ENCODE results near the gene AGAP2.

The AGAP2 gene

DNA sequence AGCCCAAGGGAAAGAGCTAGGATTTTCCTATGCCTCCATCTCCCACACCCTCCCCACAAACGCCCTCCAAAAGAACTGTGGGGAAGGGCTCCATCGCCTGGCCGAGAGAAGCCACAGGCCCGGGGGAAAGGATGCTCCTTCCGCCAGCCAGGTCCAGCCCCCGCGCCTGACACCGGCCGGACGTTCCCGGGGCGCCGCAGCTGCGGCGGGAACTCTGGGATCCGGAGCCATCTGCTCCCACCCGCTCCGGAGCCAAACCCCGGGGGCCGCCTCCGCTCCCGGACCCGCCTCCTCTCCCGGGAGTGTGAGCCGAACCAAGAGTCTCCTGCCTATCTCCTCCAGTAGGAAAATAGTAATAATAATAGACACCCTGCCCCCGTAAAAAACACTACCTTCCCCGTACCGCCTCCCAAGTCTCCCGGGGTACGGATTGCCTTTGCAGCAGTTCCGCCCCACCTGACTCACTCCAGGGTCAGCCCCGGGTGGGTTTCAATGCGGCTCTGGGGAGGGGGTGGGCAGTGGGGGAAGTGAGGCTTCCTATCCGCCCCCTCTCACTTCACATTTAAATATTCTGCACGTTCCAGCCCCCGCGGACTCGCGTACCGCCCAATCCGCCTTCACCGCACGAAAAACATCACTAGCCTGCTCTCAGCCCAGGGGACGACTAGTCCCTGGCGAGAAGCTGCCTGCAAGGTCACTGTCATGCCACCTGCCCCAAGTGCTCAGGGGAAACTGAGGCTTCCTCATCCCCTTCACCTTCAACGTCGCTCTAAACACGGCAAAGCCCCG, 2.4 kb downstream of the AGAP2 start:
- peak; percentile 76 for DNase-seq (ENCODE audit: low spot score)

DNA sequence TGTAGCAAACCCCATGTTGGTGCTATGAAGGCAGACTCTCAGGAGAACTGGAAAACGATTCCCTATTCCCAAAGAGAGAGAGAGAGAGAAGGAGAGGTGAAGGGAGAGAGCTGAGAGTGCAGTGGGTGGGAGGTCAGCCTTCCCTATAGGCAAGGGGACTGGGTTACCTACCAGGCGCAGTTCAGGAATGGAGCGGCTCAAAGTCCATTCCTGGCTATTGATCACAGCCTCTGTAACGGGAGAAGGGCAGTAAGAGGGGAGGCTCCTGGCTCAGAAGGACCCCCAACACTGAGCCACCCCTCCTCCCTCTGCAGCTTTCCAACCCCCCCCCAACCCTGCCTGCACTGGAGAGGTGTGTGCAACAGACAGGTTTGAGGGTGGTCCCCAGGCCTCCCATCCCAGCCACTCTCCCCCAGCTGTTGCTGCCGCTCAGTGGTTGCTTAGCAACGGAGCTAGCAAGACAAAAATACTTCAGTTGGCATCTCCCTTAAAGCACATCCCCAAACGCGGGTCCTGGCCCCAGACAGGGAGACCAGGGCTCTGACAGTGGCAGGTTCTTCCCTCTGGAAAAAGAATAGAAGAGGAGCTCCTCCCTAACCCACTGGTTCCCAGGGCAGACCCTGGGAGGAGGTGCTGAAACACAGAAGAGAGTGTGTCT, 3.2 kb downstream of the AGAP2 start:
- peak; percentile 43 for DNase-seq (ENCODE audit: low spot score)

DNA sequence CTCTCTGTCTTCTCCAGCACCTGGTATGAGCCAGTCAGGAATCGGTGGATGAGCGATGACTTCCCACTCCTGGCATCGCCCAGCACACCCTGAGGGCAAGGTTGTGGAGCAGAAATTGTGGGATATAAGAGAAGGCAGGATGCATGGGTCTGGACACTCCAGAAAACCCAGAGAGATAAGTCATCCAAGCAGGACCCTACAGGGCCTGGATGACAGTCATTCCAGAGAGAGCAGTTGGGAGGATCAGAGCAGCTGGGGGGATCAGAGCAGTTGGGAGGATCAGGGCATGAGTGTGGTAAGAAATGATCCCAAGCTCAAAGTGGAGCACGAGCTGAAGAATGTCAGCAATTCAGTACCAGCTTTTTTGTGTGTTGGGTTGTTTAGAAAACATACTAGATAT, 4.0 kb downstream of the AGAP2 start:
- DNase-seq (ENCODE audit: low spot score): no peak

DNA sequence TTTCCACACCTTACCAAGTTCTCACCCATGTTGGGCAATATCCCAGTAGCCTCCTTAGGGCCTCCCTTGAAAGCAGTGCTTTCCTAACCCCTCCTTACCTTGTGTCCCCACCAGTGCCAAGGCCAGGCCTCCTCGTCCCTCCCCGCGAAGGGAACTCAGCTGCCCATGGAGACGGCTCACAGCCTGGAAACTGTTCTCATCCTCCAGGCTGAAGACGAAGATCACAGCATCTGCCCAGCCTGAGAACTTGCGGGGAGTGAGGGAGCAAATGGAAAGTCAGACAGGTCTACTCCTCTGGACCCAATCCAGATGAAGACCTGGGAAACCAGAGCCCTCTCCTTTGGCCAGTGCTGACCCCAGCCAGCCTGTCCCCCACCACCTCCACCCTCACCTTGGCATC, 4.6 kb downstream of the AGAP2 start:
- DNase-seq (ENCODE audit: low spot score): no peak

DNA sequence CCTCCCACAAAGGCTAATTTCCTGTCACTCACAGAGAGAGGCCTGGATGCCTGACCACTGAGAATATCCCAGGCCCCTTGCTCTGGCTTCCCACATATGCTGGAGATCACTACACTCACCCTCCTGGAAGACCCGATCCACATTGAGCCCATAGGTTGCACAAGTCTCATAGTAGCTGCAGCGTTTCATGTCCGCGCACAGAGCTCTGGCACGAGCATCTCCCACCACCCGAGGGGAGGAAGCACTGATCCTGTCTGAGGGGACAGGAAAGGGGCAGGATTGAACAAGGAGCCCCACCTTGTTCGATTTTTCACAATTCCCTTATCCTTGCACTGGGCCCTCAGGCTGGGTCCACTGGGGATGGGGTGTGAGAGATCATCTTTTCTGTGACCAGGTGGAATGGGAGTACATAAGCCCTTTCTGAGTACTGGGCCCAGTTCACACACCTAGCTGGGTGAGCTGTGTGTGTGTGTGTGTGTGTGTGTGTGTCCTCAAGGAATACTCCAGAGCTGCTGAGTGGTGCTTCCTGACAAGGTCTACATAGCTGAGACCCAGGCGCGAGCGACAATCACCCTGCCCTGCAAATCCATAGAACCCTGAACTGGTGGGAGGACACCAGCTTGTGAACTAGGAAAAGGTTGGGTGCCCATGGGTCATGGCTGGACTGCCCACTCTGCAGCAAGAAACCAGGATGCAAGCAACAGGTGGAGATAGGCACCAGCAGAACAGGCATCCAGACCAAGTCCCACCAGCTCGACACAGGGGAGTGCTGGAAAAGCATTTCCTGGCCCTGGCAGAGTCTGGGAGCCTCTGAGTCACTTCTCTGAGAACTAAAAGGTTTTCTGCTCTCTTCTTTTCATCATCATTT, 5.6 kb downstream of the AGAP2 start:
- DNase-seq (ENCODE audit: low spot score): no peak

DNA sequence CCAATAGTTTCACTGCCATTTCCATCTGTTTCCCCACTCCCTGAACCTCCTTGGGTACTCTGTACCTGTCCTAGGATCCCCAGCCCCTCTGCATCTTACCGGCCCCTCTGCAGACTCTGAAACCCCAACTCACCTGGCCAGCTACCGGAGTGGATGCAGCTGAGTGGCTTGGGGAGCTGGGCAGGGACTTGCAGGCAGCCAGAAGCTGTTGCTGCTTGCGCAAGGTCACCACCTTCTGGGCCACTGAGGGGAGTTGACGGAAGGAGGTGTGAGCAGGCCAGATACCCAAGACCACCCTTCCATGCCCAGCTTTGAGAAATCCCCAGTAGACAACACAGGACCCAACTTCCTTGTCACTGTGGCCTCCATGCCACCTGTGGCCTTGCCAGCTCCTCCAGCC, 6.3 kb downstream of the AGAP2 start:
- no peak for DNase-seq (ENCODE audit: low spot score)

DNA sequence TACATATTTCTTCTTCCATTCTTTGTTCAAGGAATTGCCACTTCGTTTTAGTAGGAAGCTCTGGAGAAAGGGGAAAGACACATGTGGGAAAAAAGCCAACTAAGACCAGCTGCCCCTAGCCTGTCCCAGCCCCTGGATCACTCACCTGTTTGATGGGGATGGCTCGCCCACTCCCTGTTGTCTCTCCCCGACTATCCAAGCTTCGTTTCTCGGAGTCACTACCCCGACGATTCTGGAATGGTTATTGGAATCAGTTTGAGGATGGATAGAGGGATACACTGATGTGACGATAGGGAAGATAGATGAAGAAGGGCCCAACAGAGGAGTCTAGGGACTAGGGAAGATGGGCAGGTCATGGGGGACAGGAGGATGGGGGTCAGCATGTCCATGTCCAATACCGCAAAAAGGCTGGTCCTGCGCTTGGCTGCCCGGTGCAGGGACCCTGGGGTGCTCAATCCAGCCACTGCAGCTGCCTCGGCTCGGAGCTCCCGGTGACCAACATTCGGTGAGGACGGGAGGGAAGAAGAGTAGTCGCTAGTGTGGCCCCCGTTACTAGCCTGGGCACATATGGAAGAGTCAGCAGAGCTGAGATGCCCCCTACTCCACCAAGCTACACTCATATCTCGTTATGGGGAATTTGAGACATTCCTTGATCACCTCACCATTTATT, 7.0 kb downstream of the AGAP2 start:
- DNase-seq (ENCODE audit: low spot score): no peak

DNA sequence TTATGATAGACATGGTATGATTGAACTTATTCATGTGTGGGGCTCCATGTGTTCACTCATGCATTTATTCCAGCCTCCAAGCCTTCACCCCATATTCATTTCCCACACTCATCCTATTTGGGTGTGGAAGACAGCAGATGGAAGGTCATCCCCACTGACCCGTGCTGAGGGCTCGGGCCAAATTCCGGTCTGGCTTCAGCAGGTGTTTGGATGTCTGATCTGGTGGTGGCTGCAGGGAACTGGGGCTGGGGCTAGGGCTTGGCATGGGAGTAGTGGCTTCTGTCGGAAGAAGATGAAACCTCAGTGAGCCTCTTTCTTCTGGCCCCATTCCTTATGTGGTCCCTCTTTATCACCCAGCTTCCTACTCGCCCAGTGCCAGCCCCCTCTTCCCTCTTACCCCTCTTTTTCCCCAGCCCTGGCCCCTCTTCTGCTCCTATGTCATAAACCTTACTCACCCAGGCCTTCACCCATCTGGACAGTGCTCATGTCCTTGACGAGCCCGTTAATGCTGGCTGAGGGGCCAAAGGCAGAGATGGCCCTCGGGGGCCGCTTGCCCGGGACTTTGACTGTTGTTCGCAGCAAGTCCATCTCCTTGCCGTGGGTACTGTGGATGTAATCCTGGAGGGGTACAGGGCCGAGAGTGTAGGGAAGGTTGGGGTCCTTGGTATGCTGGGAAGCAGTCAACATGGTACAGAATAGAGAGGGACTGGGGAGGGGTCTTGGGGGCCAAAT, 8.0 kb downstream of the AGAP2 start:
- DNase-seq (ENCODE audit: low spot score): peak; percentile 3

DNA sequence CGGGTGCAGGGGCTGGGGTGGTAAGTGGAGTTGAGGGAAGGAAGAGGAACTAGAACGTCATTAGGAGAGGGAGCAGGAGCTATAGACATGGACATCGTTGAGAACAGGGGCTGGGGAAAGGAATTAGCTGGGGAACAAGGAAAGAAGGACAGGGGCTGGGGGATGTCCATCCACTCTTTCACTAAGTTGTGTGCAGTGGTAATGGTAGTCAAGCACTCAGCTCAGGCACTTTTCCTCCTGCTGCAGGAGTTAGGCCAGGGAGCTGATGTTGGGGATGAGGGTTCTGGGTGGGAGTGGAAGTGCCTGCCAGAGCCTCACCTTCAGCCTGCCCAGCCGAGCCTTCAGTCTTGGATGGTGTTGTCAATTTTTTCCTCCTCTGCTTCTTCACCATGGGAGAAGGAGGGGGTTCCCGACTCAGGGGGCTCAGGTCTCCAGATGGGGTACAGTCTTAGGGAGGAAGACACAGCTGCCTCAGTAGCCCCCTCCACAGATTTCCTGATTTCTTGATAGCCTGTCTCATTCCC, 9.2 kb downstream of the AGAP2 start:
- peak; percentile 9 for DNase-seq (ENCODE audit: low spot score)

DNA sequence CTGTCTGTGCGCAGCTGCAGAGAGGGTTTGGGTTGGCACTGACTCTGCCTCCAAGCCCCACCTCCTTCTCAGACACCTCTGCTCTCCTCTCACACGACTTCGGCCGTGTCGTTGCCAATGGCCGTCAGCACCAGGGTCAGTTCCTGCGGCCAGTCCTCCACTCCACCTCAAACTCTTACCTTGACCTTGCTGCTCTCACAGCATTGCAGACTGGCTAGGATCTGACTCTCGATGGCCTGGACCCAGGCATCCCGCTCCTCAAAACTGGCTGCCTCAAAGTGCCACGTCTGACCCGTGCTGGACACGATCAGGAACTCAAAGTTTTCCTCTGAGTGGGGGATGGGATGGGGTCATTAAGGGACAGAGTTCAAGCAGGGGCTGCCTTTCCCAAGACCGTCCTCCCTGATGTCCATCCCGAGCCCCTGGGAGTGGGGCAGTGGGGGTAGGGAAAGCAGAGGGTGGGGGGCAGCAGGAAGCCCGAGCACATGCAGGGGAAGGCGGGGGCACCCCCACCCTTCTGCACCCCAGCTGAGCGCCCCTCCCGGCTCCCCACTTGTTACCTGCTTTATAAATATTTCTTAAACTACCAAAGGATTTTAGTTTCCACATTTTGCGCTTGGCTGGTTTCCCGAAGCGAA, 10.7 kb downstream of the AGAP2 start:
- DNase-seq (ENCODE audit: low spot score): peak; percentile 38

DNA sequence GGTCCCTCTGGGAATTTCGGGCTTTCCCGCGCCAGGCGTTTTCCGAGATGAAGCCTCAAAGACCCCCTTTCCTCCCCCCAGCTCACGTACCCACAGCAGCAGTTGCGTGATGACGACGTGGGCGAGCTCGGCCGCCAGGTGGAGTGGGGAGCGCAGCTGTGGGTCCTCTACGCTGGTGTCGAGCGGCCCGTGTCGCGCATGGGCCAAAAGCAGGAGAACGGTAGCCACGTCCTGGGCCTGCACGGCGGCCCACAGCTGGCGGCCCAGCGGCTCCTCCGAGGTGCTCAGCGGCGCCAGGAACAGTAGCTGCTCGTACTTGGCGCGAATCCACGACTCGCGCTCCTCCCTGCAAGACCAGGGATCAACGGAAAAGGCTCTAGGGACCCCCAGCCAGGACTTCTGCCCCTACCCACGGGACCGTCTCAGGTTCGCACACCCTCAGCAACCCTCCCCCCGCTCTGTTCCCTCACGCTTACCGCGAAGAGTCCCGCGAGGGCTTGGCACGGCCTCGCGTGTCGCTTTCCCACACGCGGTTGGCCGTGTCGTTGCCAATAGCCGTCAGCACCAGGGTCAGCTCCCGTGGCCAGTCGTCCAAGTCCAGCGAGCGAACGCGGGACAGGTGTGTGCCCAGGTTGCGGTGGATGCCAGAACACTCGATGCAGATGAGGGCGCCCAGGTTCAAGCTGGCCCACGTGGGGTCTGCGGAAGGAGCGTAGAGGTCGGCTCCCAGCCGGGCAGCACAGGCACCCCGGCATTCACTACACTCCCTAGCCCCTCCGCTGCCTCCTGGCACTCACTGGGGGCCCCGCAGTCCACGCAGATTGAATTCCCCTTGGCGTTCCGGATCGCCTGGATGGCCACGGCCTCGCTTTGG, 11.4 kb downstream of the AGAP2 start:
- no peak for DNase-seq (ENCODE audit: low spot score)

DNA sequence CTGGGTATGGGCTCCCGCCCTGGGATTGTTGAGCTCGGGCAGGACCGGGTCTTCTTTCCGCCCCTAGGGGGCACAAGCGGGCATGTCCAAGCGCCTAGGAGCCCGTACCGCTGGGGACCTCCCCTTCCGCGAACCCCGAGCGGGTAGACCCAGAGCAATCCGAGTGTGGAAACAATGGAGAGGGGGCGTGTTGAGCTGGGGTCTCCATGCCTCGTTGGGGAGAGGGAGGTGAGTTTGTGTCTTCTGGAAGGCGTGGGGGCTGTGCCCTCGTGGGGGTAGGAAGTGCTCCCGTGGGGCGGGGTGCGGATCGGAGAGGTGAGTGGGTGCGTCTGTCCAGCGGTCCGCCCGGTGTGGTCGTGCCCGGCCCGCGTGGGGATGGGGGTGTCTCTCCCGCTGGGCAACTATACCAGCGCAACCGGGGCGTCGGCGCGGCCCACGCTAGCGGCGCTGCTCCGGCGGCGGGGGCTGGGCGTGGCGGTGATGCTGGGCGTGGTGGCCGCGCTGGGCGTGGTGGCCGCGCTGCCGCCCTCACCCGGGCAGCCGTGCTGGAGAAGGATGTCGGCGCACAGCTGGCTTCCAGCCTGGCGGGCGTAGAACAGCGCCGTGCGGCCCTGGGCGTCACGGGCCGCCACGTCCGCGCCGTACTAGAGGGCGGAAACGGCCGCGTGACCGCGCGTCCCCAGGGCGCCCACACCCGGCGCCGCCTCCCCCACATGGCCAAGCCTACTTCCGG, 12.2 kb downstream of the AGAP2 start:
- peak; percentile 95 for DNase-seq (ENCODE audit: low spot score)

DNA sequence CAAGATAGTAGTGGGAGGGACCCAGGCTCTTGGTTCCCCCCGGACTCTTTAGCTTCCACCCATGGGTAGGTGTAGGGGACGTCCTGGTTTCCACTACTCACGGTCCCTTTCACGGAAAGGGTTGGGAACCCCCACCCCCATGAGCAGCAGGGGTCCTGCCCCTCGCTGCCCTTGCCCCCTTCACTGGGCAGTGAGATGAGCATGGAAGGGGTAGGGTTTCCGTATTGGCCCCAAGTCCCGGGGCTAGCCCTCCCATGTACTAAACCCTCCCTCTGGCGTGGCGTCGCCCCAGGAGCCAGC, 12.7 kb downstream of the AGAP2 start:
- DNase-seq (ENCODE audit: low spot score): no peak

DNA sequence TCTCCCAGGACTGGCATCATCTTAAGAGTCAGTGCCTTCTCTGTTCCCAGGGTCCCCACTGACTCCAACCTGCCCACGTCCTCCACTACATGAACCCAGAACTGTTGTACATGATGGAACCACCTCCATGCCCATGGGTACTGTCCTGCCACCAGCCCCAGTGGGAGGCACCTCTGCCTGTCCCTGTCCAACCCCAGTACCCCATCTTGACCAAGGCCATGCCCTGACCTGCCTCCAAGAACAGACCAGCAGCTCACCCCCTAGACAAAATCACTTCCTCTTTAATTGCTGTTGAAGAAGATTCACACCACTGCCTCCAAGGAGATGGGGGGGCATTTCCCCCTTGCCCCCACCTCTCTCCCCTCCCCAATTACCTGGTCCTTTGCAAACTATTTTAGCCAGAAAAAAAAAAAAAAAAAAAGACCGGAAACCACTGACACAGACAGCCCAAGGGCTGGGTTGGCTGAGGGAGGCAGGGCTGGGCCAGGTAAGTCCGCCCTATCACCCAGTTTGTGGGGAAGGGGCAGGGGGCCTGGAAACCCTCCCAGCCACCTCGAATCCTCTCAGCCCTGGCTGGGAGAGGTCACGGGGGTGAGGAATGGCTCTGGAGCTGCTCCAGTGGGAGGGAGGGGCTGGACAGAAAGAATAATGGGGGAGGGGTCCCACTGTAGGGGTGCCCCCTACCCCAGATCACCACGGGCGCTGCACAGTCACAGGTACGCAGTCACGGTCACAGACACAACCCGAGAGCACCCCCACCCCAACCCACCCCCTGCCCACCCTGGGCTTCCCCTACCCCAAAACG, 13.4 kb downstream of the AGAP2 start:
- DNase-seq (ENCODE audit: low spot score): peak; percentile 34

DNA sequence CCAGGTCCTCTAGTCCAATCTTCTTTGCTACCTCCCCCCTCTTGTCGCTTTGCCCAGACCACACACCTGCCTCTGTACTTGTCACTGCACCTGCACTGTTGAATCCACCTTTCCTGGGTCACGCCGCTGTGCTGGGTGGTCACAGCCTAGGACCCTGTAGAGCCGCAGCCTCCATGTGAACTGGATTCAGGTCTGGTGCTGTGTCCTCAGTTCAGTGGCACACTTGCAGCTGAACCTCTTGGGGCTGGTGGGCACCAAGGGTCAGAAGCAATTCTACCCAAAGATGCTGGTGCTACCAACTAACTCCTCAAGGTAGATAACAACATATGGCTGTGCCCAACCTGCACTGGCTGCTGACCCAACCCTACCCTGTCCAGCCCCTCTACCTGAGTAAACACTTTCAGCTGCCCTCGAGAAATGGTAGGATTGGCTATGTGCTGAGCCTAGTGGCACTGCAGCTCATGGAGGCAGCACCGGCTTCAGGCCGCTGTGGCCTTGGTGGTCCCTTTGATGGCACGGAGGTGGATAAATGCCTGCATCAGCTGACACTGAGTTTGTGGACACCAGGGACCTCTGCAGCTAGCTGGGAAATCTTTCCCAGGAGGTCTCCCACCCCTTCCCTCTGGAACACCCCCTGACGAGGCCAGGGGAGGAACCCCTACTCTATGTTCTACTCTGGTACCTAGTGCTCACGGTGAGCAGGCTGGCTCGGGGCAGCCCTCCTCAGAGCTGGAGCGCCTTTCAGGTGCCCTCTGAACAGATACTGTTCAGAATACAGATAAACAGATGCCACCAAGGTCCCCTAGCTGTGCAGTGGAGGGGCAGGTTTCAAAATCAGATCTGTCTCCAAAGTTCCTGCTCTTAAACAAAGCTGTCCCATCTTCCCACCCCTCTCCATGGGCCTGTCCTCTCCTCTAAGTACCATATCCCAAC, 14.3 kb downstream of the AGAP2 start:
- DNase-seq (ENCODE audit: low spot score): peak; percentile 12

DNA sequence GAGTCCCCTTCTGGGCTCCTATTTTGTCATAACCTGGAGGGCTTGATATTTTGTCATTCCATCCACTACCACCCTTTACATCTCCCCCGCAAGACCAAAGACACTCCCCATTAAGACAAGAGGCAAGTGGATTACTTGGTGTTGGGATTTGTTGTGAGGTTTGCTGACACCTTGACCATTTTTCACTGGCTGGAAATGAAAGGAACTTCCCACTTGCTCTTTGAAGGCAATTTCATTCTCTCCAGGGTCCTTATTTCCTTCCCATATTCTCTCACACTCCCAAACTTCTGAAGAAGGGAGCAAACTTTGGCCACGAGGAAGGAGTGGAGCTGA, 14.9 kb downstream of the AGAP2 start:
- DNase-seq (ENCODE audit: low spot score): no peak
